ENCODE data around the gene ANTXRL.

DNA sequence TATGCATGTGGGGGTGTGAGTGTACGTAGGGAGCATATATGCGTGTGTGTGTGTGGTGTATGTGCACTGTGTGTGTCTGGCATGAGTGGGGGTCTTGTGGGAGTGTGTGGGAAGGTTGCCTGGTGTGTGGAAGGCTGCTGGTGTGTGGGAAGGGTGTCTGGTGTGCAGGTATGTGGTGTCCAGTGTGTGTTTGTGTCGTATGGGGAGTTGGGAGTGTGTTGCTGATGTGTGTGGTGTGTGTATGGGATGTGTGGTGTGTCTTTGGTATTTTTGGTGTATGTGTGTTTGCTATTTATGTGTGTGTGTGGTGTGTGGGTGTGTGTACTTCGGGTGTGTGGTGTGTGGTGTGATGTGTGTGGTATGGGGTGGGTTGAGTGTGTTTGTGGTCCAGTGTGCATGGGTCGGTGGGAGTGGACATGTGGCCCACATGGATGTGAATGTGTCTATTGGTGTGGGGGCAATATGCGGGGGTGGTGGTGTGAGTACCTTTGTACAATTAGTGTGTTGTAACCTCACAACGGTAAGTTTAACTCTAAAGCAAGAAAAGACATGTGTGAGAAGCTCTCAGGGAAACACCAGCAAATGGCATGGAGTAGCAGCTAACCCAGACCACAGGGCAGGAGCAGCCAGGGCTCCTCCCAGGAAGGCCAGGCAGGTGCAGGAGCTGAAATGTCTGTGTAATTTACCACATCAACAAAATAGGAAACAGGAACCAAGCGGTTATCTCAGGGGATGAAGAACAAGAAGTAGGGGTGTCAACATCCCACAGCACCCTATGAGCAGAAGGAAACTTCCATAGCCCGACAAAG, 11.9 kb downstream of the ANTXRL start:
- TF ChIP-seq, protein P1, sequence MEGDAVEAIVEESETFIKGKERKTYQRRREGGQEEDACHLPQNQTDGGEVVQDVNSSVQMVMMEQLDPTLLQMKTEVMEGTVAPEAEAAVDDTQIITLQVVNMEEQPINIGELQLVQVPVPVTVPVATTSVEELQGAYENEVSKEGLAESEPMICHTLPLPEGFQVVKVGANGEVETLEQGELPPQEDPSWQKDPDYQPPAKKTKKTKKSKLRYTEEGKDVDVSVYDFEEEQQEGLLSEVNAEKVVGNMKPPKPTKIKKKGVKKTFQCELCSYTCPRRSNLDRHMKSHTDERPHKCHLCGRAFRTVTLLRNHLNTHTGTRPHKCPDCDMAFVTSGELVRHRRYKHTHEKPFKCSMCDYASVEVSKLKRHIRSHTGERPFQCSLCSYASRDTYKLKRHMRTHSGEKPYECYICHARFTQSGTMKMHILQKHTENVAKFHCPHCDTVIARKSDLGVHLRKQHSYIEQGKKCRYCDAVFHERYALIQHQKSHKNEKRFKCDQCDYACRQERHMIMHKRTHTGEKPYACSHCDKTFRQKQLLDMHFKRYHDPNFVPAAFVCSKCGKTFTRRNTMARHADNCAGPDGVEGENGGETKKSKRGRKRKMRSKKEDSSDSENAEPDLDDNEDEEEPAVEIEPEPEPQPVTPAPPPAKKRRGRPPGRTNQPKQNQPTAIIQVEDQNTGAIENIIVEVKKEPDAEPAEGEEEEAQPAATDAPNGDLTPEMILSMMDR (IDR thresholded peaks at IDR 0.05; ENCODE audit: low read depth, low read length): no peak
- TF ChIP-seq EZH2phosphoT487 (IDR thresholded peaks at IDR 0.05; ENCODE audit: low read depth): no peak
